ENCODE results near the gene VPS8.
A peak's percentile ranks its signal among the peaks of the same experiment; 100 is the strongest.
"Not testable (repeated sequence)": the region's sequence is repeated elsewhere in the genome, so short reads cannot be mapped to it uniquely, and the experiment has no call there.

VPS8 gene

GRCh38 chr3:184927796-184928315 is 115.9 kb downstream of the VPS8 start:
- no peak for DNase-seq

DNA sequence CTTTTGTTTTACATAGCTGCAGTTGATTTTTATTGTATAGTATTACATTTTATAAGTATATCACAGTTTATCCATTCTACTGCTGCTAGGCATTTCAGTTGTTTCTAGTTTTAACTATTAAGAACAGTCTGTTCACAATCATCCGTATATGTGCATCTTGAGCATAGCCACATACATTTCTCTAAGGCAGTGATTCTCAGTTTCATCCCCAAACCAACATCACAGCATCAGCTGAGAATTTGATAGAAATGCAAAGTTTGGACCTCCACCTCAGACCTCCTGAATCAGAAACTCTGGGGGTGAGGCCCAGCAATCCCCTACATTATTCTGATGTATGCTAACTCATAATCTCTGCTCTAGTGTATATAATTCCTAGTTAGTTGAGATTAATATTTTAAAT is 120.8 kb downstream of the VPS8 start:
- no peak for DNase-seq

GRCh38 chr3:184937611-184938010 is 125.6 kb downstream of the VPS8 start:
- peak; percentile 16 for DNase-seq

GRCh38 chr3:184941408-184941807 is 129.4 kb downstream of the VPS8 start:
- no peak for DNase-seq

DNA sequence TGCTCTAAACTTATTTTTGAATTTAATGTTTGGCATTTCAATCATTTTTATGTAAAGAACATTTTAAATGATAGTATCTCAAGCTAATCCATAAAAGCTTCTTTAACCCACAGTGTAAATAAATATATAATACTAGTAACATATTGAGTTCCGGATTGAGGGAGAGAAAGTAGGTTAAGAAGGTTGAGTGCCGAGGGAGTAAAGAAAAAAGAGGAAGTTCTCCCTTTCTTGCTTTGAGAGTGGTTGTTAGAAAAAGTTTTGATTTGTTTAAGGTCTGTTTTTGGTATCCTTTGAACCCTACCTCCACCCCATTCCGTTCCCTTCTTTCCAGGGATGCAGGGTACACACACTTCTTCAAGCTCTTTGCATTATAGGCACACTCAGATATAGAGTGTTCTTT is 130.8 kb downstream of the VPS8 start:
- peak; percentile 17 for DNase-seq

DNA sequence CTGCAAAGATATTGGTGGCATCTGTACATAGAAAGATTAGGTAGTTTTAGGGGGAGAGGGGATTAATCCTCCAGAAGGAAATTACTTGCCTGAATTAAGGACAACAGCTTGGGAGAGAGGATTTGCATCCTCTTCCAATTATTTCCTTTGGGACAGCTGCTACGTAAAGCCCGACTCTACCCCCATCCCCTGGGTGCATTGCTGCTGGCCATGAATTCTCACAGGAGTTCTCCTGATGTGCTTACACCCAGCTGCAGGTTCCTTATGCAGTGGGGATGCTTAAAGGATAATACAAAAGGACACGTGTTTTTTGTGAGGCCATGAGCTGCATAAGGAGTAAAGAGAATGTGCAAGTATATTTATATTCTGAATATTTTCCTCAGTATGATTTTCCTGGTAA is 132.3 kb downstream of the VPS8 start:
- no peak for DNase-seq

DNA sequence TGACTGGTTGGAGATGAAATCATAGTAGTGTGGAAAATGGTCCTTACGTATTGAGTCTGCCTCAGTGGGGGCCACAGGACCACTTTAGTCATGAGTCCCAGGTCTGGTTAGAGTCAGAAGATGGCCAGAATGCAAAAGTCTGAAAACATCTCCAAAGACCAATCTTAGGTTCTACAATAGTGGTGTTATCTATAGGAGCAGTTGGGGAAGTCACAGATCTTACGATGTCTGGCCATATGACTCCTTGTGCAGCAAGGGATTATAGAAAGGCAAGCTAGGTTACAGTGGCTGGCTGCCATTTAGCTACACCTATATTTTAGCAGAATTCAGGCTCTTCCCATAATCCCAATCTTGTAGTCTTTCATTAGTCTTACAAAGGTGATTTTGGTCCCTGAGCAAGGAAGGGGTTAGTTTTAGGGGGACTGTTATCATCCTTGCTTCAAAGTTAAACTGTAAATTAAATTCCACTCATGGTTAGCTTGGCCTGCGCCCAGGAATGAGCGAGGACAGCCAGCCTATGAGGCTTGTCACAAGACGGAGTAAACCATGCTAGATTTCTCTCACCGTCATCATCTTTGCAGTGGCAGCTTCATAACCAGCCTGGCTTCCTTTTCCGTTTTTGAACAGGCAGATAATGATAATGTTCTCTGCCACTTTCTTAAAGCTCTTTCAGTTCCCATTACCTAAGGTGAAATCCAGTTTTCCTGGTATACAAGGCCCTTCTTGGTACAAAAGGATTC is 134.1 kb downstream of the VPS8 start:
- DNase-seq: peak; percentile 33

DNA sequence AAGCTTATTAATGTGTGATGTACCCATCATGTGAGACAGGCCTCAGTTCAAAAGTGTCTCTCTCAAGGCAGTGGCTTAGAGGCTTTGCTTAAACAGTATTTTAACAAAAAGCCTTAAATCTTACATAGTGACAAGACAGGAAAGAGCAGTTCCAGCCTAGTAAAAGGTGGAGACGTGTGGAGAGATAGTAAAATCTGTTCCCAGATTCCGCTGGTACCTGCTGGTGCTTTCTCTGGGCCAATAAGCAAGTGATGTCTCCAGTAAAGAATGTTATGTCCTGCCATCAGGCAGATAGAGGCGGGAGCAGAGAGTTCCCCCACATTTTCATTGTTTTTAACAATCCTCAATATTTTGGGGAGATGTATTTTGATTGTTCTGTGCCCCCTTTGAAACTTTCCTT is 135.0 kb downstream of the VPS8 start:
- DNase-seq: no peak

- DNase-seq: no peak
These were observed 137.4 kb downstream of the VPS8 start for GRCh38 chr3:184949251-184949965.

GRCh38 chr3:184950816-184951215 is 138.8 kb downstream of the VPS8 start:
- DNase-seq: not testable (repeated sequence)

DNA sequence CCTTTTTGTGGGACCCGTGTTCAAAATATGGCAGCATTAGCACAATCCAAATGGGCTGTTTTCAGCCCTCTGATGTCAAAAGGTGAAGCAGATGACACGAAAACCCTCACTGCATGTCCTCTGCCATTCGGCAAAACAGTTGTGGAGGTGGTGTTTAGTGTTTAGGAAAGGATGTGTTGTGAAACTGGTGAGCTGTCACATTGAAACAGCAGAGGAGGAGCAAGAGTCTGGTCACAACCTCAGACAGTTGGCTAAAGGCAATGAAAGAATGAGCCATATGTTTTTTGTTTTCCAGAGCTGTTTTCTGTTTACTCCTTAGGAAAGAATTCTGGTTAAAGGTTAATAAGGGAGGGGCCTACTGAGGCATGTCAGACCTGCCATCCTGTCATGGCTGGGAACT is 140.7 kb downstream of the VPS8 start:
- peak; percentile 23 for DNase-seq

- DNase-seq: peak; percentile 89
These were observed 141.4 kb downstream of the VPS8 start for GRCh38 chr3:184953401-184953800.

- no peak for DNase-seq
These were observed 142.3 kb downstream of the VPS8 start for GRCh38 chr3:184954251-184954650.

GRCh38 chr3:184954851-184955250 is 142.9 kb downstream of the VPS8 start:
- not testable (repeated sequence) for DNase-seq

- peak; percentile 6 for DNase-seq
These were observed 153.9 kb downstream of the VPS8 start for GRCh38 chr3:184965639-184966430.

GRCh38 chr3:184968115-184968514 is 156.1 kb downstream of the VPS8 start:
- DNase-seq: no peak

DNA sequence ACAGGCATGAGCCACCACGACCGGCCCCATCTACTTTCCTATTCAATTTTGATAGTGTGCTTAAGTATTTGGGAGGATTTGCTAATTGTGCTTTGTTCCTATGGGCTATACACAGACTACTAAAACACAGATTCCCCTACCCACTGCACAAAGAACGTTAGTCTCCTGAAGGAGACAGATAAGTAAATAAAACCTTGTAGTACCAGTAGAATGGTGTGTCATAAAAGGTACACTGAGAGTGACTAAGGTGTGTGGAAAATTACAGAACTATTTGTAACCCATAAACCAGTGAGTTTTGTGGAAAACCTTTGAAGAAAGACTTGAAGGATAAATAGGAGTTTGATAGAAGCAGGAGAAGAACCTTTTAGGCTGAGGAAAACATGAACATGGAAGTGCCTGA is 158.2 kb downstream of the VPS8 start:
- no peak for DNase-seq

GRCh38 chr3:184977796-184978195 is 165.8 kb downstream of the VPS8 start:
- DNase-seq: no peak

DNA sequence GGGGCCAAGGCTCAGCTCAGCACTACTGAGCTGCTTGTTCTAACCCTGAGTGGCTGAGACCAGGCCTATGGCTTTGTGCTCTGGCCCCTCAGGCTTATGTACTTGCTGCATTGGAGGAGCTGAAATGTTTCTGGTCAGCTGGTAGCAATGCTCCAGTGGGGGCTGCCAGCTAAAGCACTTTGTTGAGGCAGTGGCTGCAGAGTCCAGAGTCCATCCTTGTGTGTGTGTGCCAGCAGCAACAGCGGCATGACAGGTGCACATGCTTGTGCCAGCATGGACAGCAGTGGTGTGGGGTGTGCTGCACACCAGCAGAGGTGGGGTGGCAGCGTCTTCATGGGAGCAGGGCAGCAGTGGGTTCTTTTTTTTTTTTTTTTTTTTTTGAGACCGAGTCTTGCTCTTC is 169.1 kb downstream of the VPS8 start:
- DNase-seq: no peak

DNA sequence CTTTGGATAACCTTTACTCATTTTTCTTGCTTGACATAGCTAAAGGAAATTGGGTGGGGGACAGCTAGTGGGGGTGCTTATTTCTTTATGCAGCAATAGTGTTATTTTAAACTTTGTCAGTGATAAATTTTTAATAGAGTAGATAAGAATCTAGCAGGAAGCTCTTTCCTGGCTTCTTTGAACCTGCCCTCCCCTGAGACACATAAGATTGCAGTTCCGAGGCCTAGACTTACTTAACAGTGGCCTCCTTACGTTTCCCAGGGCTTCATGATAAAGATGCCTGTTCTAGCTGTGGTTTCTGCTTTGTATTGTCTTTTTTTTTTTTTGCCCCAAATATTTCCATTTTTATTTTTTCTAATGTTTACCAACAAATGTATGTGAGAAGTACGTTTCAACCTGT is 170.1 kb downstream of the VPS8 start:
- peak; percentile 64 for DNase-seq

- DNase-seq: no peak
These were observed 173.6 kb downstream of the VPS8 start for GRCh38 chr3:184985586-184985985.

DNA sequence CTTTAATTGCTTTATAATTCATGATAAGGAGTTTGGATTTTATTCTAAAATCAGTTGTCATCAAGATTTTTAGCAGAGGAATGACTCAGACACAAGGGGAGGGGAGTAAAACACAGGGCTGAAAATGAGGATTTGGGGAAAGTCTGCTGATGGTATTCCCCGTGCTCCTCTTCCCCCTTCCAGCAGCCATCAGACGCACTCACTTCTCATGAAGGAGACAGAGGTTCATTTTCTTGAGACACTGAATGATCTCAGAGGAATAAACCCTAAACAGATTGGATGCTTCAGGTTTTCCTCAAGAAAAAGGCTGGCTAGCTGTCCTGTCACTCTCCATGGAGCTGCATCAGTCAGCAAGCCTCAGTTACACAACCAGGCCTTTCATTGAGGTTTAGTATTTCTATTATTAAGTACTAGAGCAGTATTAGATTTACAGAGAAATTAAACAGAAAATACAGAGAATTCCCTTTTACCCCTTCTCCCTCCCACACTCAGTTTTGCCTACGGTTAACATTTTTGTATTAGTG is 174.5 kb downstream of the VPS8 start:
- DNase-seq: no peak

DNA sequence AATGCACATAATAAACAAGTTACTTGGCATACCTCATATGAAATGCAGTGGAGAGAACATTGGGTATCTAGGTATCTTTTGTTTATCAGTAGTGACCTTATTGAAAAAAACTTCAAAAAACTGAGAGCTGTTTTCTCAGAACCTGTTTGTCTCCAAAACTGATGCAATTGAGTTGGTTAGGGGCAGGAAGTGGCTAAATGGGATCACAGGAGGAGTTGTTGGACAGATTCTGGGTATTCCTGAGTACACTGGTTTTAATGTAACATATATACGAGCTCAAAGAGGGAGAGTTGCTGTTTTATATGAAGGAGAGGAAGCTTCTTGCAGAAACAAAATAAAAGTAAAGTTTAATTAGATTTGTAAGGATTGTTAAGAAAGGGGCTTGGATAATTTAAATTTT is 181.4 kb downstream of the VPS8 start:
- peak; percentile 30 for DNase-seq
